Left ventricle myocardium superior (tissue), 1 donor: ENCODE results near the gene CACNA1D. TPM values are rescaled to one million over a fixed set of nuclear protein-coding genes. Genes with fewer than 3 reads are reported as not detected.

Experiments
- ATAC-seq: fragments of 200-7000 bp; cut with Tn5 transposase; one replicate; pipeline ENCODE4 v1.9.1; 2020; ENCODE audit warnings: mild to moderate bottlenecking, moderate library complexity
- DNase-seq: peaks from one replicate; pipeline ENCODE4 v3.0.0-alpha.2; 2020
- intact Hi-C: fragments of 100-400 bp; cut with micrococcal nuclease; formaldehyde crosslinking; loops from one replicate; pipeline ENCODE4 v1.11.0; 2022
- total RNA-seq: library from RNA; stranded (reverse); fragmentation: NEBNext Ultra II Directional; extraction: Animal tissue kit (Norgen Biotek cat#: 25700); gene quantifications from one replicate; pipeline ENCODE4 v1.2.1, GENCODE V29; 2021
- donor health status: DM: no; HTN: yes; CAD: no; lungs with severe emphysema.

CACNA1D gene
- total RNA-seq, 1 donor from 2014 or later = 1.0 TPM

DNA sequence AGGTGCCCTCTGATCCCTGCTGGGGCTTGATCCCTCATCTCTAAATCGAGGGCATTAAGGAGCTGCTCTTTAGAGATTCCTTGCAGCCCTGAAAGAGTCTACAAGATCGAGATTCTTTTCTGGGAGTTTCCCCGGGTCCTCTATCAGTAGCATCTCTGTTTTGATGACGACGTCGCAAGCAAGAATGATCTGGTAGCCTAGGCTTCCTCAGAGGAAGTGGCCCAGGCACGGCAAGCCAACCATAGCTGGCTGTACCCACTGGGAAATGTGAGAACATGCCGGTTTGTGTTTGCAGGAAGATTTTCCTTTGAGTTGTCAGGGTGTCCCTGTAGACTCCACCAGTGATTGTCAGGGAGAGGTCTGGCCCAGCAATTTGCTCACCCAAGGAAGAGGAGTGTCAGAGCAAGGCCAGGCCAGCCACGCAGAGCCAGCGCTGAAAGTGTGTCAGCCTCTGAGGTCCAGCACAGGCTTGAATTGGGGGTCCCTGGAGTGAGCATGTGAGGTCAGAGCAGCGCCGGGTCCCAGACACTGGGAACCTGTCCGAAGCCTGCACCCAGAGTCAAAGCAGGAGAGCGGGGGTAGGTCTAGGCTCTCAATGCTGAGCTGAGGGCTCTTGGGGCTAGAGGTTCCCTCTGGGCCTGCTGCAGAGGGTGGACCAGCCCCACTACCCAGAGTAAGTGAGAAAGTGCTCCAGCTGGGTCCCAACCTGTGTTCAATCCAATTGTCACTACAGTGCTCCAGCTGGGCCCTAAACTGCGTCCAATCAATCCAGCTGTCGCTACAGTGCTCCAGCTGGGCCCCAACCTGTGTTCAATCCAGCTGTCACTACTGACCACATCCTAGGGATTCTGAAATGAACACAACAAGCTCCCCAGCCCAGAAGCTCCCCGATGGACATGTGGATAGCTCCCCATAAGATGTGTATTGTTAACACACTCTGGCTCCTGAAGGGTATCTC, 256.1 kb downstream of the CACNA1D start:
- intact Hi-C loops = no loop called here

GRCh38 chr3:53753518-53754183, 259.2 kb downstream of the CACNA1D start:
- intact Hi-C loops = no loop called here
- no peak for ATAC-seq
- no peak for DNase-seq

More for the DNA sequence above, 256.1 kb downstream of the CACNA1D start:
- peak; percentile 48 for DNase-seq
- ATAC-seq = peak; percentile 84

- DNase-seq = peak; percentile 43
- peak; percentile 33 for ATAC-seq
- intact Hi-C loops = no loop called here
These were observed 259.9 kb downstream of the CACNA1D start for GRCh38 chr3:53754325-53754724.

- intact Hi-C loops = no loop called here
- ATAC-seq = no peak
These were observed 264.4 kb downstream of the CACNA1D start for GRCh38 chr3:53758846-53759245.

DNA sequence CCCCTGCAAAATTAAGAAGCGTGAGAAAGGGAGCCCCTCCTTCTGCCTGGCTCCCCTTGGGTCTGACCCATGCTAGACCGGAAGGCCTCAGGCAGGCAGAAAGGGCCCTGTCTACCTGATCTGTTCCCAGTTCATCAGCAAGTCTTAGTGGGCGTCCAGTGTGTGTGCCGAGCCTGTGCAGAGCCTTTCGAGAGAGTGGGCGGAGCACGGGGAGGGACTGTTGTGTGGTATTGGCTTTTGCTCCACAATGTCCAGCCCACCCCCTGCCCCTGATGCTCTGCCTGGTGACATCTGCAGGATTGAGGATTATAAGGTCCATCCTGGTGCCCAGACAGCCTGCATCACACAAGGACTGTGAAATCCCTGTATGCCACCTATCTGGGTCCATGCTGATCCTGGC, 268.9 kb downstream of the CACNA1D start:
- no peak for DNase-seq
- intact Hi-C loops = no loop called here
- no peak for ATAC-seq

More at GRCh38 chr3:53758846-53759245, 264.4 kb downstream of the CACNA1D start:
- DNase-seq = no peak

GRCh38 chr3:53764026-53764775, 269.8 kb downstream of the CACNA1D start:
- intact Hi-C loops = no loop called here
- no peak for ATAC-seq
- DNase-seq = no peak

- intact Hi-C loops = no loop called here
- no peak for ATAC-seq
- no peak for DNase-seq
These were observed 271.3 kb downstream of the CACNA1D start for GRCh38 chr3:53765753-53766152.

DNA sequence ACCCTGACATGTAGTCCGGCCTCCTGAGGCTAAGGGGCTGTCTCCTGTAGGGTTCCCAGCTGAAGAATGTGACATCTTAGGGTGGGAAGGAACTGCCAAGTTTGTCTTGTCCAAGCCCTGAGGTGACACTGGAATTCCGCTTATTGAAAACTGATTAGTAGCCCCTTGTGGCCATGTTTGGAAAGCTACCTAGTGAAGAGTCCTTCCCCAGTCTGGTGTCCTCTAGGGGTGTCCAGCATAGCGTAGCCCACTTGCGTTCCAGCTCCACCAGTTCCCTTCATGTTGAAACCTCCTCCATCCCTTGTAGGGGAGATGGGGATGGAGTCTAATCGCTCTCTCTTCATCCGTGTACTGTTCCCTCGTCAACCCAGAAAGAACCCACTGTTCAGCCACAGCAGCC, 272.3 kb downstream of the CACNA1D start:
- intact Hi-C loops = no loop called here
- ATAC-seq (no peak), DNase-seq (no peak)

GRCh38 chr3:53768478-53769459, 274.4 kb downstream of the CACNA1D start:
- ATAC-seq = no peak
- intact Hi-C loops = no loop called here

GRCh38 chr3:53772562-53772961, 278.2 kb downstream of the CACNA1D start:
- intact Hi-C loops = no loop called here
- DNase-seq (no peak), ATAC-seq (no peak)

More at GRCh38 chr3:53768478-53769459, 274.4 kb downstream of the CACNA1D start:
- no peak for DNase-seq

- intact Hi-C loops = no loop called here
- no peak for DNase-seq
- ATAC-seq = no peak
These were observed 278.6 kb downstream of the CACNA1D start for GRCh38 chr3:53773021-53773436.

DNA sequence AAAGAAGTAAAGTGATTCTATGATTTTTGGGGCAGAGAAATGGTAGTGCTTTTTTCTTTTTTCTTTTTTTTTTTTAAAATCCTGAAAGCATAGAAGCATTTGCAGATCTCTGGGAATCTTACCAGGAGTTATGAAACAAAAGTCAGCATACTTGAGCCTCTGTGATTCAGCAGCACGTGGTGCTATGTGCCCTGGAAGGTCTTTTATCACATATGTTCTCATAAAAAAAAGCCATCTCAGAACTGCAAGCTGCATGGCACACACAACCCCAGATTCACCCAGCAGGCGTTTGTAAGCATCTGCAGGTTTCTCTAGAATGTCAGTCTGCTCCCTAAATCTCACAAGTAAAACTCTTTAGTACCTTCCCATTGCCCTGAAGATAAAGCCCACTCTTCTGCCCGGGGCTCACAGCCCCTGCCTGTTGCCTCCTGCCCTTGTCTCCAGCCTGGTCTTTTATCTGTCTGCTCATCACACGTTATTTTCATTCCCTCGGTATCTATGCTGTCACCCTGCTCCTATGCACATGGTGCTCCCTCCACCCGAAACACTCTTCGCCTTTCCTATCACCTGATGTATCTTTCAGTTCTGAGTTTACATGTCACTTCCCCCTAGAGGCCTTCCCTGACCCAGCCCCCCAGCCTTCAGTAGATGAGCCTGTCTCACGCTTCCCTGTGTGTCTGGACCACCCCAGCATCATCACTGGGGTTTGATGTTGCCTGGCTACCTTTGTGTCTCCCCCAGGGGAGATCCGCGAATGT, 279.4 kb downstream of the CACNA1D start:
- DNase-seq = no peak
- ATAC-seq = peak; percentile 48
- intact Hi-C loops = no loop called here

GRCh38 chr3:53774414-53774813, 280.0 kb downstream of the CACNA1D start:
- intact Hi-C loops = no loop called here
- ATAC-seq = no peak

DNA sequence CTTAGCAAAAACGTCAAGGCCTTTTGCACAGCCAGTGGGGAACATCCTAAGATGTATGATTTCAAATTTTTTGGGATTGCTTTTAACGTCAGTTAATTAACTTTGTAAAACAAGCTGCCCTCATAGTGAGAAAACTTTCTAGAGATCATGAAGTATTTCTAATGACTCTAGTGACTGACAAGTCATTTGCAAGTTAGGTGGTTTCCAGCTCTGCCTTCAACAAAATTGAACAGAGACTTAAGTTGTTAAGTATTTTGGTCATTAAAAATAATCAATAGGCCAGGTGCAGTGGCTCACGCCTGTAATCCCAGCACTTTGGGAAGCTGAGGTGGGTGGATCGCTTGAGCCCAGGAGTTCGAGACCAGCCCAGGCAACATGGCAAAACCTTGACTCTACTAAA, 280.6 kb downstream of the CACNA1D start:
- intact Hi-C loops = no loop called here
- DNase-seq (no peak), ATAC-seq (no peak)

More at GRCh38 chr3:53774414-53774813, 280.0 kb downstream of the CACNA1D start:
- no peak for DNase-seq

- DNase-seq (no peak), ATAC-seq (no peak)
- intact Hi-C loops = no loop called here
These were observed 281.4 kb downstream of the CACNA1D start for GRCh38 chr3:53775834-53776251.

DNA sequence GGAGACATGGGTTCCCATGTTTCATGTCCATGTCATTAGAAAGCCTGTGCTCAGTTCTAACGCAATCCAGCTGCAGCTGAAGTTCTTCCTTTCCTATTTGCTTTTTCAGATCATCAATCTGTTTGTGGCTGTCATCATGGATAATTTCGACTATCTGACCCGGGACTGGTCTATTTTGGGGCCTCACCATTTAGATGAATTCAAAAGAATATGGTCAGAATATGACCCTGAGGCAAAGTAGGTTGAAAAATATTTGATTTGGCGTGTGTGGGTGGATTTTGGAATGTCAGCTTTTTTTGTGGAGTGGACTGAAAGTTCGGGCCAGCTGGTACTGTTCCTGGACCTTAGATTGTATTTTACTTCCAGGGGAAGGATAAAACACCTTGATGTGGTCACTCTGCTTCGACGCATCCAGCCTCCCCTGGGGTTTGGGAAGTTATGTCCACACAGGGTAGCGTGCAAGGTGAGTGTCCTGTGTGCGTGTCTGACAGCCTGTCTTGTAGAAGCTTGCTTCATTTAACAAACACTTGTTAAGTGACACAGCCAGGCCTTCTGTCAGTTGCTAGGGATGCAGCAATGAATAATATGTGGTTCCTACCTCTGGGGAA, 282.2 kb downstream of the CACNA1D start:
- intact Hi-C loops = no loop called here
- ATAC-seq (no peak), DNase-seq (no peak)

GRCh38 chr3:53777468-53777867, 283.1 kb downstream of the CACNA1D start:
- intact Hi-C loops = no loop called here
- DNase-seq = no peak
- ATAC-seq = no peak
